GM19023 (cell line): Measurements from ENCODE around the gene DSTYK.
"Not testable (repeated sequence)": the region's sequence is repeated elsewhere in the genome, so short reads cannot be mapped to it uniquely, and the experiment has no call there.

Experiments
- ATAC-seq: cut with Tn5 transposase; IDR thresholded peaks from one replicate; pipeline ENCODE4 v1.9.1; 2021; ENCODE audit warnings: mild to moderate bottlenecking, moderate library complexity; ENCODE audit not compliant: unreplicated experiment

The DSTYK gene

GRCh38 chr1:205243350-205244191, 32.1 kb upstream of the DSTYK start:
- no peak for ATAC-seq

DNA sequence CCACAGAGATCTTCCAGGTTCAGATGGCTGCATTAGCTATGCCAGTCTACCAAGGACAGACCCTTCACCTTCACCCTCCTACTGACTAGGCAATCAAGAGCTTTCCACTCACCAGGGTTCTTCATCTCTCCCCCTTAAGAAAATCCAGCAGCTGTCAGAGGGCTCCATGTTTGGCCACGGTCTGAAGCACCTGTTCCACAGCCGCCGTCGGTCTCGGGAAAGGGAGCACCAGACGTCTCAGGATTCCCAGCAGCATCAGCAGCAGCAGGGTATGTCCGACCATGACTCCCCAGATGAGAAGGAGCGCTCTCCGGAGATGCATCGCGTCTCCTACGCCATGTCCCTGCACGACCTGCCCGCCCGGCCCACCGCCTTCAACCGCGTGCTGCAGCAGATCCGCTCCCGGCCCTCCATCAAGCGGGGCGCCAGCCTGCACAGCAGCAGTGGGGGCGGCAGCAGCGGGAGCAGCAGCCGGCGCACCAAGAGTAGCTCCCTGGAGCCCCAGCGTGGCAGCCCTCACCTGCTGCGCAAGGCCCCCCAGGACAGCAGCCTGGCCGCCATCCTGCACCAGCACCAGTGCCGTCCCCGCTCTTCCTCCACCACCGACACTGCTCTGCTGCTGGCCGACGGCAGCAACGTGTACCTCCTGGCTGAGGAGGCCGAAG, 30.0 kb upstream of the DSTYK start:
- ATAC-seq, result no peak

- ATAC-seq, result no peak
Measured at GRCh38 chr1:205240569-205240968, 29.1 kb upstream of the DSTYK start.

DNA sequence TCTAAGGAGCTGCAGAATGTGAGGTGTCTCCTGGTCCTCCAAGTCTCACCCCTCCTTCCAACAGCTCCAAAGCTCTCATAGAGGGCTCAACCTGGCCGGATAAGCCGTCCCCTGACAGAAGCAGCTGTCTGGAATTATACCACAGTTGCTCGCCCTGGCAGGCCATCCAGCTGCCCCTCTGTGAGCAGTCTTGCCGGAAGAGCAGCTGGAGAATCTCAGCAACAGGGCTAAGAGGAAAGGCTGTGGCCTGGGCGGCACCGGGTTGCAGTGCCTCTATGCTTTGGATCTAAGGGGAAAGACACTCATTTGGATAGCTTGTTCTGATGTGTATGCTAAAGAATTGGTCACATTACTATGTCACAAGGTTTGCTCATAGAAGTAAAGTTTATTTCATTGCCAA, 28.6 kb upstream of the DSTYK start:
- no peak for ATAC-seq

- no peak for ATAC-seq
Measured at GRCh38 chr1:205239078-205239477, 27.6 kb upstream of the DSTYK start.

GRCh38 chr1:205237526-205238484, 26.3 kb upstream of the DSTYK start:
- ATAC-seq, result no peak

DNA sequence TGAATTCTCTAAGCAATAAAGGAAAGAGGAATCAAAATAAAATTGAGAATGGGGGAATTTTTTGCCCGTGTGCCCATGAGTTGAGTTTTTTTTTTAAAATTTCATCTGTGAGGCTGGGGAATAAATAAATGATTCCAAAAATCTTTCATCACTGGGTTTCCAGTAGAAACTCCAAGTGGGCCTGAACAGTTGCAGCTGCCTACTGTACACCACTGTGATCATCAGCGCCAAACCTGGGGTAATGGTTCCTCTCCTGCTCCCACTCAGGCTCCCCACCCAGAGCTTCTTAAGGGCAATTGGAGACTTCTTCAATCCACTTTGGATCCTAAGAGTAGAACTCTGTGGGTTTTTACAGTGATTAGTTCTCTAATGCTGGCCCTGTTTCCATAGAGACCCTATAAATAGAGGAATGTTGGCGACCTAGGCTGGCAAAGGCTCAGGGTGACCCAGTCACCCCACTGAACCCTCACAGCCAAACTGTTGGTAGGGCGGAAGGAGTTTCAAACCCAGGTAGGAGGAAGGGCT, 25.5 kb upstream of the DSTYK start:
- no peak for ATAC-seq

- ATAC-seq, result no peak
Measured at GRCh38 chr1:205236526-205236925, 25.0 kb upstream of the DSTYK start.

GRCh38 chr1:205235951-205236350, 24.4 kb upstream of the DSTYK start:
- ATAC-seq, result no peak

GRCh38 chr1:205233986-205234385, 22.5 kb upstream of the DSTYK start:
- ATAC-seq, result not testable (repeated sequence)

- no peak for ATAC-seq
Measured at GRCh38 chr1:205232945-205233397, 21.5 kb upstream of the DSTYK start.

DNA sequence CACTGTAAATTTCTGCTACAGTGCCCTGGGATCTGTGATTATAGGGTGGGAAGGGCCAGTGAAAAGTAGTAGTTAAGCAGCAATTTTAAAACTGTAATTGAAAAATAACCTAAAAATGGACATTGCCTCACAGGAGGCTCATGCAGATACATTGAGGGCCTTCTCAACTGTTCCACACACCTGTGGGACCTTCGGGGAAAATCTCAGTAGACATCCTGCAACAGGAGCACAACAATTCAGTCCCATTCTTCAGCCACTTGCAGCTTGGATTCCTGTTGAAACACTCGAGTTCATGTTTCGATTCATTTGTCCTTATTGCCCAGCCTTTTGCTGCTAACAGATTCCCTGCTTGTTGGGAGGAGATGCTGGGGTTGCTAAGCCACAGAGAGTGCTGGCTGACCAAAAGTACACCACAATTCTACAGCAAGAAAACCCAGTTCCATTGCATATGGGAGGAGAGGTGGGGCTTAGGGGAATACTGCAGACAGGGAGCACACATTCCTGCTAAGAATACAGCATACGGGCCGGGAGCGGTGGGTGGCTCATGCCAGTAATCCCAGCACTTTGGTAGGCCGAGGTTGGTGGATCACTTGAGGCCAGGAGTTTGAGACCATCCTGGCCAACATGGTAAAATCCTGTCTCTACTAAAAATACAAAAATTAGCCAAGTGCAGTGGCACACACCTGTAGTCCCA, 20.8 kb upstream of the DSTYK start:
- no peak for ATAC-seq

GRCh38 chr1:205230982-205231381, 19.5 kb upstream of the DSTYK start:
- ATAC-seq, result no peak

DNA sequence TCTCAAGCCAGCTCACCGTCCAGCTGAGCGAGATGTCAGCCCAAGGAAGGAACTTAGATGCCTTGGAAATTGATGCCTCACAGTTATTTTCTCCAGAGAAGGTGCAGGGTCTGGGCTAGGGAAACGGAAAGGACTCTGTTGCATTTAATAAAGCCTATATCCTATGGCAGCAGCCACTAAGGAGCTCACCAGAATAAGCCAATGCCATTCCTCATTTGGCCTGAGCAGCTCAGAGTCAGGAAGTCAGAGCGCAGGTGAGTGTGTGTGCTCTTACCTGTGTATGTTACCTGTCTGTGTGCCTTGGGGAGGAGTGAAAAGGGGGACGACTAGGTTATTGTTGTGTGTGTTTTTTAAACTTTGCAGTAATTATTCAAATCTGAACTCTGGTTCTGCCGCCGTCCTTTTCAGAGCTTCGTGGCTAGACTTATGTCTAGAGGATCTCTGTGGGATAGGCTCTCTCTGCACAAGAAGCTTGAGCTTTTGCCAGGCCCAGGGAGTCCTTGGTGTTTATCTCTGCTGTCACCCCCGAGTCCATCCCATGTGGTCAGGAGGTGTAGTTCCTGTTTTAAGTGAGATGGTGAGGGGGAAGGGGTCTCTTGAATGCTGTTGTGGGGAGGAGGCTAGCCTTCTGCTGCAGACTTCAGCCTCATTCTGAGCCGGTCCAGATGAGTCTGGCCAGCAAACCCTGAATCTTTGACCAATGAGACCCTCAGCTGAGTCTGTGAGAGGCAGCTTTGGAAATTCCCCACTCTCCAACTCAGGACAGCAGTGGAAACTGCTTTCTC, 18.6 kb upstream of the DSTYK start:
- no peak for ATAC-seq

DNA sequence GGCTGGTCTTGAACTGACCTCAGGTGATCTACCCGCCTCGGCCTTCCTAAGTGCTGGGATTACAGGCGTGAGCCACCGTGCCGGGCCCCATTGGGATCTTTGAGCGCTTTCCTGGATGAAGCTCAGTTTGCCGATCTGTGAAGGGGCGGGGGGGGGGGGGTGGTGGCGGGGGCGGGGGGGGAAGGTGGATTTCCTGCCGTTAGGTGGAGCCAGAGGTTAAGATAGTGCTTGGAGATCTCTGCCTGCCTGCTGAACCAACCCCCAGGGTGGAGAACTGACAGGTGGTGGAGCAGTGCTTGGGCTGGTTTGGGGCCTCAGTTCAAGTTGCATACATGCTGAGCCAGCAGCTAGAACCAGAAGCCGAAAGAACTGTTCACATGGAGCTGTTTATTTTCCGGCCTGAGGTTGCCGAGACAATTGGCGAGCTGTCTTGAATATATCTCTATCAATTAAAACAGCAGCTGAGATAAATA, 17.9 kb upstream of the DSTYK start:
- no peak for ATAC-seq

GRCh38 chr1:205228093-205228521, 16.6 kb upstream of the DSTYK start:
- no peak for ATAC-seq

DNA sequence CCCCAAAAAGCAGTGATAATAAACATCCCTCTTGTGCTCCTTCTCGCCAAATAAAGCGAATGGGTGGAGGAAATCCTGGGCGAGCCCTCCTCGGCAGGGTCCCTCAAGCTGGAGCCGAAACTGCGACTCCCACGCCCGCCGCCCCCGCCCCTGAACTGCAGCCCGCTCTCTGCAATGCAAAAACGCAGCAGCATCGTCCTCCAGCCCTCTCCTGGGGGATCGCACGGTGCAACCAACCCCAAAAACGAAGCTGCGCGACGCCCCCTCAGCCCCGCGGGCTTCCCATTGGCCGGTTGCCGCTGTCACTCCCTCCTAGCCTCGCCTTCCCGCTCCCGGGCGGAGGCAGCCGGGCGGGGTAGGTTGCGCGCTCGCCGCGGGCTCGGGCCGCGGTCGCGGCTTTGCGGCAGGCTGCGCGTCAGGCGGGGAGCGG, 16.1 kb upstream of the DSTYK start, which contains the start of gene TMCC2:
TMCC2 (plus strand) TSS at position 363 of the 430 bp plus-strand sequence. CDS start 619 bp downstream, outside the sequence.
- ATAC-seq, result no peak

GRCh38 chr1:205226868-205227583, 15.5 kb upstream of the DSTYK start:
- ATAC-seq, result no peak
